Neuronal stem cell (in vitro differentiated cells): ENCODE measurements around the gene FHL2.
A peak's percentile ranks its signal among the peaks of the same experiment; 100 is the strongest.

Experiments
- DNase-seq: peaks from one replicate; pipeline ENCODE4 v3.0.0-alpha.2; 2013; ENCODE audit warnings: low spot score
- H2AFZ ChIP-seq: one replicate; pipeline ENCODE4 v1.6.1; 2013; ENCODE audit warnings: mild to moderate bottlenecking, low read length, inconsistent platforms
- H2AK5ac ChIP-seq: 2 replicates; pipeline ENCODE4 v1.6.1; 2013; ENCODE audit warnings: low read depth, mild to moderate bottlenecking, inconsistent platforms, low read length, moderate library complexity, mixed read lengths
- H2BK120ac ChIP-seq: 2 replicates; pipeline ENCODE4 v1.6.1; 2013; ENCODE audit warnings: low read depth, mild to moderate bottlenecking, inconsistent platforms, low read length, moderate library complexity, mixed read lengths
- H2BK12ac ChIP-seq: one replicate; pipeline ENCODE4 v1.6.1; 2013; ENCODE audit warnings: low read length, inconsistent platforms
- H2BK15ac ChIP-seq: 2 replicates; pipeline ENCODE4 v1.6.1; 2013; ENCODE audit warnings: mild to moderate bottlenecking, low read length, inconsistent platforms, mixed read lengths
- H2BK5ac ChIP-seq: one replicate; pipeline ENCODE4 v1.6.1; 2013; ENCODE audit warnings: inconsistent platforms, mild to moderate bottlenecking, low read length, moderate library complexity
- H3K14ac ChIP-seq: one replicate; pipeline ENCODE4 v1.6.1; 2013; ENCODE audit warnings: low read length, inconsistent platforms
- H3K18ac ChIP-seq: 2 replicates; pipeline ENCODE4 v1.6.1; 2013; ENCODE audit warnings: low read length, inconsistent platforms
- H3K23ac ChIP-seq: 2 replicates; pipeline ENCODE4 v1.6.1; 2013; ENCODE audit warnings: low read depth, mild to moderate bottlenecking, mixed read lengths, low read length, inconsistent platforms; ENCODE audit not compliant: poor library complexity
- H3K27ac ChIP-seq: replicated peaks from 3 replicates; pipeline ENCODE4 v1.5.1; 2013; ENCODE audit warnings: low read length, inconsistent platforms
- H3K27me3 ChIP-seq, 3 experiments: 2 replicates each; pipeline ENCODE4 v1.6.1; 2013; ENCODE audit warnings: low read length in 3 of 3, mild to moderate bottlenecking in 2 of 3, inconsistent platforms in 1 of 3, low read depth in 1 of 3, mixed read lengths in 1 of 3, moderate library complexity in 1 of 3; ENCODE audit not compliant: control insufficient read depth in 3 of 3, insufficient read depth in 3 of 3
- H3K36me3 ChIP-seq, 2 donors: replicated peaks in 1 of 2; 2 replicates each; pipeline ENCODE4 v1.6.1; 2013; ENCODE audit warnings: low read length in 2 of 2; ENCODE audit not compliant: control insufficient read depth in 2 of 2, insufficient read depth in 2 of 2
- H3K4ac ChIP-seq: 2 replicates; pipeline ENCODE4 v1.6.1; 2013; ENCODE audit warnings: inconsistent platforms, mild to moderate bottlenecking, low read length, moderate library complexity
- H3K4me1 ChIP-seq, 2 donors: 1 replicate in 1 of 2; 2 replicates in 1 of 2; pipeline ENCODE4 v1.6.1; 2013; ENCODE audit warnings: low read length in 2 of 2, low read depth in 1 of 2; ENCODE audit not compliant: control insufficient read depth in 2 of 2, insufficient read depth in 1 of 2
- H3K4me2 ChIP-seq: one replicate; pipeline ENCODE4 v1.6.1; 2013; ENCODE audit warnings: mild to moderate bottlenecking, low read length, inconsistent platforms; ENCODE audit not compliant: insufficient read depth, poor library complexity, severe bottlenecking
- H3K4me3 ChIP-seq, 2 donors: 2 replicates each; pipeline ENCODE4 v1.5.1; 2013; ENCODE audit warnings: low read length in 2 of 2, mild to moderate bottlenecking in 2 of 2, inconsistent platforms in 1 of 2, moderate library complexity in 1 of 2
- H3K79me1 ChIP-seq: one replicate; pipeline ENCODE4 v1.6.1; 2013; ENCODE audit warnings: low read depth, mild to moderate bottlenecking, inconsistent platforms, low read length, moderate library complexity
- H3K9ac ChIP-seq: one replicate; pipeline ENCODE4 v1.6.1; 2013; ENCODE audit warnings: mild to moderate bottlenecking, low read depth, low read length, inconsistent platforms; ENCODE audit not compliant: poor library complexity
- H3K9me3 ChIP-seq, 2 donors: replicated peaks in 1 of 2; 2 replicates each; pipeline versions ENCODE3 to v1.6.1; 2013; ENCODE audit warnings: low read length in 2 of 2, mild to moderate bottlenecking in 2 of 2, inconsistent platforms in 1 of 2, low read depth in 1 of 2, mixed read lengths in 1 of 2, moderate library complexity in 1 of 2; ENCODE audit not compliant: control insufficient read depth in 2 of 2, insufficient read depth in 1 of 2
- H4K8ac ChIP-seq: one replicate; pipeline ENCODE4 v1.6.1; 2013; ENCODE audit warnings: low read depth, mild to moderate bottlenecking, inconsistent platforms, low read length, moderate library complexity
- H4K91ac ChIP-seq: one replicate; pipeline ENCODE4 v1.6.1; 2013; ENCODE audit warnings: low read length, low read depth, mild to moderate bottlenecking, inconsistent platforms; ENCODE audit not compliant: poor library complexity
- WGBS, 2 donors: extraction: QIAGEN DNeasy Blood & Tissue Kit; methylation state at CpG; one replicate each; pipeline ENCODE4 v1.1.7; 2013; ENCODE audit warnings: missing lambda C conversion rate in 2 of 2, mixed read lengths in 1 of 2; ENCODE audit not compliant: insufficient read length in 2 of 2, insufficient replicate concordance in 1 of 2; ENCODE audit errors: extremely low coverage in 2 of 2; 5-methylcytosine and 5-hydroxymethylcytosine counted together

Gene FHL2

DNA sequence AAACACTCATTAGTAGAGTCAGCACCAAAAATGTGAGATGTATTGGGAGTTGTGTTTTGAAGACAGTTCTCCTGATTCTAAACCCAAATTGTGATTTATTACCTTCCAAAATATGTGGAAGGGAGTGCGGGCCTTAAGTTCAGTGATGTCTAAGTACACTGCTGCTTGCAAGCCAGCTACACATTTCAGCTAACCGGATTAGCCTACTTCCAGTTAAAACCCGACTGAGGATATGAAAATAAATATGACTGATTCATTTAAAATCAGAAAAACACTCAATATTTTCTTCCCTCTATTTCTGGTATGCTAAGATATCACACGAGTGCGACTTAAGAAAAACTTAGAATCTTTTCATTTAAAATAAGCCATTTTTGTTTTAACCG lies 907 bp downstream of the FHL2 start:
- Histone ChIP-seq H3K9ac (no peak overlapping the region), H2AFZ (peak overlapping the region; percentile 99), H3K14ac (no peak overlapping the region), H2BK120ac (no peak overlapping the region), H2BK15ac (no peak overlapping the region), H3K4ac (no peak overlapping the region), H3K4me1 (peaks cover 0 to 4% of the 10 kb centered on the region in 2 donors), H3K9me3 (peaks cover 3 to 7% of the 10 kb centered on the region in 2 donors), H3K27me3 (peaks cover 0 to 5% (median 0%) of the 10 kb centered on the region in 3 experiments), H2BK5ac (no peak overlapping the region), H3K18ac (no peak overlapping the region), H3K79me1 (no peaks in the 10 kb centered on the region), H3K4me3 (peak overlapping the region; percentile 86 to 98), H3K27ac (no peak overlapping the region), H3K23ac (no peak overlapping the region), H3K36me3 (peaks cover 0 to 14% of the 10 kb centered on the region in 2 donors), H3K4me2 (peak overlapping the region; percentile 86), H4K91ac (no peak overlapping the region), H2AK5ac (no peak overlapping the region), H2BK12ac (no peak overlapping the region), H4K8ac (no peak overlapping the region)
- WGBS, 2 donors: no CpG with 5 or more reads among the region's 6 CpGs
- DNase-seq: no peak

DNA sequence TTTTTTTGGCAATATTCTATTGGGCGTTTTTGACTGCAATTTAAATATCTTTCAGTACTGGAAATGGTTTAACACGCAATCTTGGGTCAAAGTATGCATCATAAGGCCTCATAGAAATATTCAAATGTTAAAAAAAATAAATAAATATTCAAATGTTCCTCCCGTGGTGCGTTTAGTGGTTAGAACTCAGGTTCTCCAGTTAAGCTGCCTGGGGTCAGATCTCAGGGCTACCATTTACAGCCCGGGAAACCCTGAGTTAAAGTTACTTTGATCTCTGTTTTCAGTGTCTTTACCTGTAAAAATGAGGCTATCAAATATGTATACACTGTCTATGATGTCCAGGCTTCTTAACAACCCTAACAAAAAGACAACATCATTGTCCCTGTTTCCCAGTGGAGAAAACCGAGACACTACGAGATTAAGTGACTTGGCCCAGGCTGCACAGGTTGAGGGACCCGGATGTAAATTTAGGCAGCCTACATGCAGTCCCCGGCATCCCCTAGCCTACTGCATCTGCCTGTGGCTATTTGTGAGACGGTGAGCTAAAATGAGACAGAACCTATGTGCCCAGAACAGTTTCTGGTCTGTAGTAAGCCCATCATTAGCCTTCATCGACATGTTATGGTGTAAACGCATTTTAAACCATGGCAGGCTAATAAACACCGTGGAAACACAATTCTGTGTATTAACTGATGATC lies 1.7 kb downstream of the FHL2 start:
- WGBS, 2 donors: no CpG with 5 or more reads among the region's 13 CpGs
- Histone ChIP-seq H2BK5ac (no peak overlapping the region), H3K4me2 (no peak overlapping the region), H3K79me1 (no peaks in the 10 kb centered on the region), H2BK15ac (no peak overlapping the region), H3K4me1 (peaks cover 0 to 4% of the 10 kb centered on the region in 2 donors), H4K91ac (no peak overlapping the region), H3K36me3 (peaks cover 0 to 14% of the 10 kb centered on the region in 2 donors), H2BK120ac (no peak overlapping the region), H3K27ac (no peak overlapping the region), H3K23ac (no peak overlapping the region), H3K18ac (no peak overlapping the region), H3K4me3 (peak overlapping the region in 1 of 2 donors; percentile 86), H2BK12ac (no peak overlapping the region), H3K9ac (no peak overlapping the region), H3K9me3 (peaks cover 3 to 7% of the 10 kb centered on the region in 2 donors), H3K27me3 (peaks cover 0 to 5% (median 0%) of the 10 kb centered on the region in 3 experiments), H2AK5ac (no peak overlapping the region), H3K4ac (no peak overlapping the region), H2AFZ (no peak overlapping the region), H4K8ac (no peak overlapping the region), H3K14ac (no peak overlapping the region)
- DNase-seq: no peak

DNA sequence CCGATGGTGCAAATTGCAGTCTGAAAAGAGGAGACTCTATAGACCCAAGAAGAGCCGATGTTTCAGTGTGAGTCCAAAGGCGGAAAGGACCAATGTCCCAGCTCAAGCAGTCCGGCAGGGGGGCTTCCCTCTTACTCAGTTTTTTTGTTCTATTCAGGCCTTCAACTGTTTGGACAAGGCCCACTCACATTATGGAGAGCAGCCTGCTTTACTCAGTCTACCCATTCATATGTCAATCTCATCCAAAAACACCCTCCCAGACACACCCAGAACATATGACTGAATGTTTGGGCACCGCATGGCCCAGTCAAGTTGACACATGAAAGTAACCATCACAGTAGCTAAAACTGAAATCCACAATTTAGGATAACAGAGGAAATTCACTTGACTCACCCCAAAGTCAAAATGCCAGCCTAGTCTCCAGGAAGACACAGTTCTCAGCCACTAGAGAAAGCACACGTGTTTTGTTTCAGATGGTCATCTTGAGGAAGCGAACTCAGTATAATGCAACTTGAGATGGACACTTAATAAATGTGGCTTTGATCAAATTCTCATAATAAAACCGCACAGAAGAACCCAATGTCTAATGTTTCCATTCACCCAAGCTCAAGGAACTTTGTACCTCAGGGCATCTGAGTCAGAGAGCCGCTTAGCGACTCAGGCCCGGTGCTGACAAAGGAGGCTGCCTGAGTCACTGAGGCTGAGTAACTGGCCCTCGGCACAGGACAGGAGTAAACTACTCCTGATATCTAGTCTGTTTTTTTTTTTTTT lies 2.4 kb downstream of the FHL2 start:
- Histone ChIP-seq H2BK15ac (no peak overlapping the region), H3K9me3 (peaks cover 3 to 7% of the 10 kb centered on the region in 2 donors), H4K91ac (no peak overlapping the region), H3K27ac (no peak overlapping the region), H3K4me1 (peaks cover 0 to 4% of the 10 kb centered on the region in 2 donors), H4K8ac (no peak overlapping the region), H2AFZ (no peak overlapping the region), H3K79me1 (no peaks in the 10 kb centered on the region), H2BK120ac (no peak overlapping the region), H3K4me2 (no peak overlapping the region), H3K36me3 (peaks cover 0 to 14% of the 10 kb centered on the region in 2 donors), H3K18ac (no peak overlapping the region), H3K4ac (no peak overlapping the region), H3K14ac (no peak overlapping the region), H2BK12ac (no peak overlapping the region), H3K4me3 (no peak overlapping the region), H3K9ac (no peak overlapping the region), H3K23ac (no peak overlapping the region), H2BK5ac (no peak overlapping the region), H3K27me3 (peaks cover 0 to 5% (median 0%) of the 10 kb centered on the region in 3 experiments), H2AK5ac (no peak overlapping the region)
- DNase-seq: no peak
- no CpG with 5 or more reads among the region's 12 CpGs for WGBS, 2 donors

DNA sequence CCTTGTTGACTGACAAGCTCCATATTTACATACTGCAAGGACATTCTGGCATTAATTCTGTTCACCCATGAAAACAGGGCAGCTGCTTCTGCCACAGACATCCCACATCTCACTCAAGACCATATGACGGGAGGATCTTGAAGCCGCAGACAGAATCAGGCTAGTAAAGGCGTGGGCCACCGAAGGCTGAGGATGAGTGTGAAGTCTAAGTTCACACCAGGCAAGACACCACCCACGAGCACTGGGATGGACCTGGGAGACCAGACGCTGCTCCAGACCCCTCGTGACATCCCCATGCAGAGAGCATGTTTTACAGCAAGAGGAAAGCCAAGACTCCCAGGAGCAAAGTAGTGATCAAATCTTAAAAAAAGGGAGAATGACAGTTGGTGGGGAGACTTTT lies 3.2 kb downstream of the FHL2 start:
- H2BK12ac ChIP-seq: no peak overlapping the region
- H2BK5ac ChIP-seq: no peak overlapping the region
- no peak overlapping the region for H2AK5ac ChIP-seq
- H3K36me3 ChIP-seq: peaks cover 0 to 14% of the 10 kb centered on the region in 2 donors
- no peaks in the 10 kb centered on the region for H3K79me1 ChIP-seq
- H2BK120ac ChIP-seq: no peak overlapping the region
- H3K4me3 ChIP-seq: peak overlapping the region in 1 of 2 donors; percentile 40
- peaks cover 0 to 5% (median 0%) of the 10 kb centered on the region in 3 experiments for H3K27me3 ChIP-seq
- H3K4me2 ChIP-seq: no peak overlapping the region
- H4K8ac ChIP-seq: no peak overlapping the region
- no peak overlapping the region for H3K27ac ChIP-seq
- no peak overlapping the region for H4K91ac ChIP-seq
- H3K4ac ChIP-seq: no peak overlapping the region
- peaks cover 3 to 7% of the 10 kb centered on the region in 2 donors for H3K9me3 ChIP-seq
- no peak overlapping the region for H2AFZ ChIP-seq
- H2BK15ac ChIP-seq: no peak overlapping the region
- H3K18ac ChIP-seq: no peak overlapping the region
- DNase-seq: no peak
- no peak overlapping the region for H3K23ac ChIP-seq
- WGBS, 2 donors: no CpG with 5 or more reads among the region's 7 CpGs
- H3K14ac ChIP-seq: no peak overlapping the region
- H3K4me1 ChIP-seq: peaks cover 0 to 4% of the 10 kb centered on the region in 2 donors
- no peak overlapping the region for H3K9ac ChIP-seq
